ENCODE measurements around the gene MDH2.
A peak's percentile ranks its signal among the peaks of the same experiment; 100 is the strongest.

Gene MDH2

DNA sequence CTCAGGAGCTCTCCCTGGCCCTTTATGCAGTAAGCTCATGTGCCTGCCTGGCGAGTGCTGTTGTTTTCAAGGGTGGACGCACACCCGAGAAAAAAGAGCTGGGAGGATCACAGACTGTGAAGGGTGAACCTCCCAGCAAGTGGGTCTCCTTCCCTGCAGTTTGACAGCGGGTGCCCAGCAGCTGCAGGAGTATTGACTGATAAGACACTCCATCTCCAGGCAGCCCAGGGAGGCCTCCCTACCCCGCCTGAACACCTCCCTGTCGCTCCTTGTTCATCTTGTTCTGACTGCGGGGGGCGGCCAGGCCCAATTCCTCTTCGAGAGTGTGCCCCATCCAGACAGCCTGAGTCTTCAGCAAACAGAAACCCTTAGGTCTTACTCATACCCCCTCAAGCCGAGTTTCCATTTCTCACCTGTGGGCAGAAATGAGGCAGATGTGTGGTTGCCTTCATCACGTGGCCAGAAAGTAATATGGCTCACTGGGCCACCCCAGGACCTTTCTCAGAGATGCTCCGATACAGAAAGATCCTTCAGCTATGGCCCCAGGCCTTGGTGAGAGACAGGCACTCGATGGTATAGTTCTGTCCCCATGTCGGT lies 17.2 kb downstream of the MDH2 start:
- H2BK12ac ChIP-seq (ENCODE audit: low read length) = no peak overlapping the region
- peaks cover 54 to 76% of the 10 kb centered on the region in 2 donors for H3K36me3 ChIP-seq (replicated peaks in 1 of 2; ENCODE audit: control insufficient read depth in 2 of 2, insufficient read depth in 2 of 2, low read length in 2 of 2)
- no peak overlapping the region for H4K91ac ChIP-seq (ENCODE audit: low read depth, low read length, poor library complexity)
- WGBS, 2 donors (ENCODE audit: extremely low coverage in 2 of 2, insufficient read length in 2 of 2, insufficient replicate concordance in 1 of 2) = no CpG with 5 or more reads among the region's 14 CpGs
- H2AK5ac ChIP-seq (ENCODE audit: low read depth, low read length) = no peak overlapping the region
- H2BK15ac ChIP-seq (ENCODE audit: low read length) = no peak overlapping the region
- no peak overlapping the region for H2BK120ac ChIP-seq (ENCODE audit: low read depth, low read length)
- no peak overlapping the region for H3K4me3 ChIP-seq (ENCODE audit: low read length in 2 of 2)
- H3K9ac ChIP-seq (ENCODE audit: low read depth, low read length, poor library complexity) = no peak overlapping the region
- no peak for DNase-seq (ENCODE audit: low spot score)
- no peak overlapping the region for H3K14ac ChIP-seq (ENCODE audit: low read length)
- peaks cover 0 to 2% of the 10 kb centered on the region in 2 donors for H3K9me3 ChIP-seq (replicated peaks in 1 of 2; ENCODE audit: control insufficient read depth in 2 of 2, insufficient read depth in 1 of 2, low read depth in 1 of 2, low read length in 2 of 2)
- H3K4me1 ChIP-seq (ENCODE audit: control insufficient read depth in 2 of 2, insufficient read depth in 1 of 2, low read depth in 1 of 2, low read length in 2 of 2) = no peaks in the 10 kb centered on the region
- no peak overlapping the region for H2AFZ ChIP-seq (ENCODE audit: low read length)
- H3K4me2 ChIP-seq (ENCODE audit: insufficient read depth, low read length, poor library complexity, severe bottlenecking) = no peak overlapping the region
- H3K23ac ChIP-seq (ENCODE audit: low read depth, low read length, poor library complexity) = no peak overlapping the region
- H3K27ac ChIP-seq (replicated peaks; ENCODE audit: low read length) = no peak overlapping the region
- H4K8ac ChIP-seq (ENCODE audit: low read depth, low read length) = no peak overlapping the region
- no peak overlapping the region for H3K4ac ChIP-seq (ENCODE audit: low read length)
- no peak overlapping the region for H2BK5ac ChIP-seq (ENCODE audit: low read length)
- no peak overlapping the region for H3K18ac ChIP-seq (ENCODE audit: low read length)
- peaks cover 5% of the 10 kb centered on the region for H3K79me1 ChIP-seq (ENCODE audit: low read depth, low read length)
- no peaks in the 10 kb centered on the region for H3K27me3 ChIP-seq (ENCODE audit: control insufficient read depth in 3 of 3, insufficient read depth in 3 of 3, low read depth in 1 of 3, low read length in 3 of 3)

DNA sequence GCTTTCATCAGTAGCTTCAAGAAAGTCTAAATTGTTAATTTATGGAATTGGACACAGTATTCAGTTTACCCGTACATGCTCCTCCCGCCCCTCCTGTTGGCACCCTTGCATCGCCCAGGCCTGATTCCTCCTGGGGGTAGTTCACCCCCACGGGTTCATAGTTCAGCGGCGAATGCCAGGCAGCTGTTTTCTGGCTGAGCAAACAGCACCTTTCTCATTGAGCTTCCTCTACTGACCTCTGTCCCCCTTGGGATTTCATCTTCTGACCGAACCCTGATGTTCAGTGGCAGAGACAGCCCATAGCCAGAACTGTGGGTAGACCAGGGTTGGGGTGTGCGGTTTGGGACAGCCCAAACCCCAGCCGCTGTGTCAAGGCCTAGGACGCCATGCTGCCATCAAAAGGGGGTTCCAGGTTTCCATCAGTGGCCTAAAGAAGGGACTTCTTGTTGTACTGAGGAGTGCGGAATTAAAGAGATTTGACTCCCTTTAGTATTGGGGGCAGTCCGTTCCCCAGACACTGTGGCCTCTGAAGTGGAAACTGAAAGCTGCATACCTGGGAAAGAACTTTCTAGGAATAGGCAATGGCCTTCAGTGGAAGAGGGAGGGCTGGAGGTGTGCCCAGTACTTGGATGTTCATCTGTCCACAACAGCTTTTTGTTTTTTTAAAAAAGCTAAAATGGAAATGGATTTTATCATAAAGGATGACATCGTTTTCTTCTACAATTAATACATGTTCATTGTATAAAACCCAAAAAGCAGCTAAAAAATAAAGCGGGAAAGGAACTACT lies 19.0 kb downstream of the MDH2 start:
- Histone ChIP-seq H3K9ac (ENCODE audit: low read depth, low read length, poor library complexity) (no peak overlapping the region), H3K36me3 (replicated peaks in 1 of 2; ENCODE audit: control insufficient read depth in 2 of 2, insufficient read depth in 2 of 2, low read length in 2 of 2) (peaks cover 40 to 58% of the 10 kb centered on the region in 2 donors), H3K14ac (ENCODE audit: low read length) (peak overlapping the region; percentile 47), H3K27me3 (ENCODE audit: control insufficient read depth in 3 of 3, insufficient read depth in 3 of 3, low read depth in 1 of 3, low read length in 3 of 3) (no peaks in the 10 kb centered on the region), H3K23ac (ENCODE audit: low read depth, low read length, poor library complexity) (no peak overlapping the region), H4K91ac (ENCODE audit: low read depth, low read length, poor library complexity) (no peak overlapping the region), H3K9me3 (replicated peaks in 1 of 2; ENCODE audit: control insufficient read depth in 2 of 2, insufficient read depth in 1 of 2, low read depth in 1 of 2, low read length in 2 of 2) (peaks cover 0 to 2% of the 10 kb centered on the region in 2 donors), H3K4me1 (ENCODE audit: control insufficient read depth in 2 of 2, insufficient read depth in 1 of 2, low read depth in 1 of 2, low read length in 2 of 2) (no peaks in the 10 kb centered on the region), H3K79me1 (ENCODE audit: low read depth, low read length) (peaks cover 5% of the 10 kb centered on the region), H2AFZ (ENCODE audit: low read length) (no peak overlapping the region), H3K4me3 (ENCODE audit: low read length in 2 of 2) (no peak overlapping the region), H2AK5ac (ENCODE audit: low read depth, low read length) (no peak overlapping the region), H4K8ac (ENCODE audit: low read depth, low read length) (no peak overlapping the region), H2BK12ac (ENCODE audit: low read length) (peak overlapping the region; percentile 10), H3K4ac (ENCODE audit: low read length) (no peak overlapping the region), H3K4me2 (ENCODE audit: insufficient read depth, low read length, poor library complexity, severe bottlenecking) (no peak overlapping the region), H2BK15ac (ENCODE audit: low read length) (no peak overlapping the region), H2BK120ac (ENCODE audit: low read depth, low read length) (no peak overlapping the region), H3K27ac (replicated peaks; ENCODE audit: low read length) (no peak overlapping the region), H3K18ac (ENCODE audit: low read length) (no peak overlapping the region), H2BK5ac (ENCODE audit: low read length) (no peak overlapping the region)
- no CpG with 5 or more reads among the region's 14 CpGs for WGBS, 2 donors (ENCODE audit: extremely low coverage in 2 of 2, insufficient read length in 2 of 2, insufficient replicate concordance in 1 of 2)
- DNase-seq (ENCODE audit: low spot score) = no peak

GRCh38 chr7:76069238-76069638 lies 21.3 kb downstream of the MDH2 start:
- H3K9me3 ChIP-seq (replicated peaks in 1 of 2; ENCODE audit: control insufficient read depth in 2 of 2, insufficient read depth in 1 of 2, low read depth in 1 of 2, low read length in 2 of 2) = peaks cover 0 to 2% of the 10 kb centered on the region in 2 donors
- no peaks in the 10 kb centered on the region for H3K4me1 ChIP-seq (ENCODE audit: control insufficient read depth in 2 of 2, insufficient read depth in 1 of 2, low read depth in 1 of 2, low read length in 2 of 2)
- H4K8ac ChIP-seq (ENCODE audit: low read depth, low read length) = no peak overlapping the region
- H3K4me2 ChIP-seq (ENCODE audit: insufficient read depth, low read length, poor library complexity, severe bottlenecking) = no peak overlapping the region
- H3K79me1 ChIP-seq (ENCODE audit: low read depth, low read length) = peaks cover 7% of the 10 kb centered on the region
- peak overlapping the region; percentile 37 for H2AK5ac ChIP-seq (ENCODE audit: low read depth, low read length)
- H3K27ac ChIP-seq (replicated peaks; ENCODE audit: low read length) = no peak overlapping the region
- no CpG with 5 or more reads among the region's 8 CpGs for WGBS, 2 donors (ENCODE audit: extremely low coverage in 2 of 2, insufficient read length in 2 of 2, insufficient replicate concordance in 1 of 2)
- no peak overlapping the region for H3K9ac ChIP-seq (ENCODE audit: low read depth, low read length, poor library complexity)
- no peak overlapping the region for H3K14ac ChIP-seq (ENCODE audit: low read length)
- no peak overlapping the region for H3K4ac ChIP-seq (ENCODE audit: low read length)
- H2BK15ac ChIP-seq (ENCODE audit: low read length) = no peak overlapping the region
- H4K91ac ChIP-seq (ENCODE audit: low read depth, low read length, poor library complexity) = no peak overlapping the region
- peak overlapping the region; percentile 20 for H3K23ac ChIP-seq (ENCODE audit: low read depth, low read length, poor library complexity)
- no peak for DNase-seq (ENCODE audit: low spot score)
- no peaks in the 10 kb centered on the region for H3K27me3 ChIP-seq (ENCODE audit: control insufficient read depth in 3 of 3, insufficient read depth in 3 of 3, low read depth in 1 of 3, low read length in 3 of 3)
- H3K4me3 ChIP-seq (ENCODE audit: low read length in 2 of 2) = no peak overlapping the region
- peaks cover 21 to 34% of the 10 kb centered on the region in 2 donors for H3K36me3 ChIP-seq (replicated peaks in 1 of 2; ENCODE audit: control insufficient read depth in 2 of 2, insufficient read depth in 2 of 2, low read length in 2 of 2)
- no peak overlapping the region for H3K18ac ChIP-seq (ENCODE audit: low read length)
- H2AFZ ChIP-seq (ENCODE audit: low read length) = no peak overlapping the region
- no peak overlapping the region for H2BK12ac ChIP-seq (ENCODE audit: low read length)
- H2BK120ac ChIP-seq (ENCODE audit: low read depth, low read length) = no peak overlapping the region
- no peak overlapping the region for H2BK5ac ChIP-seq (ENCODE audit: low read length)
